ENCODE measurements around the gene LRRC17.
"Not testable (repeated sequence)": the region's sequence is repeated elsewhere in the genome, so short reads cannot be mapped to it uniquely, and the experiment has no call there.

The LRRC17 gene

DNA sequence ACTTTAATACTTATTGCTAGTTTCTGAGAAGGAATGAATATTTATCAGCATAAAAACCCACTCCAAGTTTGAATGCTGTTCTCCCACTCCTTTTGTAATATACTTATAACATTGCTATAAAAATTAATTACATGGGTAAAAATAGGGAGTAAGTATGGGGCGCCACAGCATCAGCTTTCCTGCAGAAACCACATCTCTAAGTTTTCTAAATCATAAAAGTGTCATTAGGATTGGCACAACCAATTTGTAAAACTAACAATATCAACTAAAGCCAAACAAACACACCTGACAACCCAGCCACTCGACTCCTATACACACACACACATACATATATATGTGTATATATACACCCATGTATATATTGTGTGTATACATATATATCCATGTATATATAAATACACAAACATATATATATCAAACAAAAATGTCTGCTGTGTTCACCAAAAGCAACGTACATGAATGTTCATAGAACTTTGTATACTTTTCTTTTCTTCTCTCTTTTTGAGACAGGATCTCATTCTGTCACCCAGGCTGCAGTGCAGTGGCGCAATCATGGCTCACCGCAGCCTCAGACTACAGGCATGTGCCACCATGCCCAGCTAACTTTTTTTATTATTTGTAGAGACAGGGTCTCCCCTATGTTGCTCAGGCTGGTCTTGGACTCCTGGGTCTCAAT, 14.8 kb upstream of the LRRC17 start:
- DNase-seq (ENCODE audit: low spot score): no peak

DNA sequence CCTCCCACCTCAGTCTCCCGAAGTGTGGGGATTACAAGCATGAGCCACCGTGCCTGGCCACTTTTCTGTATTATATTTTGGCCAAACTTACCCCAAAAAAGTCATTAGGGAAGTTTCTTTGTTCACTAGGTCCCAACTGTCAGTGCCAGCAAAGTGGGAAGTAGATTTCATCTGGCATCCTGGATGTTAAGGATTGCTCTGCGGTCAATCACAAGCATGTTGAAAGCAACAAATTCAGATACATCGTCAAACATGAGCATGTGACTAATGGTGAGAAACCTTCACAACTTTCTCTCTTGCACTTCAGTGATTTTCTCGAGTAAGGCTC, 14.3 kb upstream of the LRRC17 start:
- DNase-seq (ENCODE audit: low spot score): no peak

DNA sequence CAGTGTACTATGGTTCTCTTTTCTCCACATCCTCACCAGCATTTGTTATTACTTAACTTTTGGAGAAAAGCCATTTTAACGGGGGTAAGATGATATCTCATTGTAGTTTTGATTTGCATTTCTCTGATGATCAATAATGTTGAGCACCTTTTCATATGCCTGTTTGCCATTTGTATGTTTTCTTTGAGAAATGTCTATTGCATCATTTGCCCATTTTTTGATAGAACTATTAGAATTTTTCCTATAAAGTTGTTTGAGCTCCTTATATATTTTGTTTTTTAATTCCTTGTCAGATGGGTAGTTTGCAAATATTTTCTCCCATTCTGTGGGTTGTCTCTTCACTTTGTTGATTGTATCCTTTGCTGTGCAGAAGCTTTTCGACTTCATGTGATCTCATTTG, 10.7 kb upstream of the LRRC17 start:
- not testable (repeated sequence) for DNase-seq (ENCODE audit: low spot score)

DNA sequence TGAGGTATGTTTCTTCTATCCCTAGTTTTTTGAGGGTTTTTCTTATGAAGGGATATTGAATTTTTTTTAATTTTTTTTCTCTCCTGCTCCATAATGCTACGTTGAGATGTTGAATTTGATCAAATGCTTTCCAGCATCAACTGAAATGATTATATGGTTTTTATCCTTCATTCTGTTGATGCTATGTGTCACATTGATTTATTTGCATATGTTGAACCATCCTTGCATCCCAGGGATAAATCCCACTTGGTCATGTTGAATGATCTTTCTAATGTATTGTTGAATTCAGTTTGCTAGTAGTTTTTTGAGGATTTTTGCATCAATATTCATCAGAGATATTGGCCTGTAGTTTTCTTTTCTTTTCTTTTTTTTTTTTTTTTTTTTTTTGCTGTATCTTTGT, 9.2 kb upstream of the LRRC17 start:
- DNase-seq (ENCODE audit: low spot score): not testable (repeated sequence)

DNA sequence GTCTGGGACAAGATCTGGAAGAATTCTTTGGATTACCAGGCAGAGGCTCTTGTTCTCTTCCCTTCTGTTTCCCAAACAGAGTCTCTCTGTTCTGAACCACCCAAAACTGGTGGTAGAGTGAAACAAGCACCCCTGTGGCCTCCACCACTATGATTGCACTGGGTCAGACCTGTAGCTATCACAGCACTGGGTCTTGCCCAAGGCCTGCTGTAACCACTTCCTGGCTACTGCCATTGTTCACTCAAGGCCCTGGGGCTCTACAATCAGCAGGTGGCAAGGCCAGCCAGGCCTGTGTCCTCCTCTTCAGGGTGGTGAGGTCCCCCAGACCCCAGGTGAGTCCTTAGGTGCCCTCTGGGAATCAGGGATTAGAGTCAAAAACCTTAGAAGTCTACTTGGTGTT, 4.1 kb upstream of the LRRC17 start:
- no peak for DNase-seq (ENCODE audit: low spot score)

DNA sequence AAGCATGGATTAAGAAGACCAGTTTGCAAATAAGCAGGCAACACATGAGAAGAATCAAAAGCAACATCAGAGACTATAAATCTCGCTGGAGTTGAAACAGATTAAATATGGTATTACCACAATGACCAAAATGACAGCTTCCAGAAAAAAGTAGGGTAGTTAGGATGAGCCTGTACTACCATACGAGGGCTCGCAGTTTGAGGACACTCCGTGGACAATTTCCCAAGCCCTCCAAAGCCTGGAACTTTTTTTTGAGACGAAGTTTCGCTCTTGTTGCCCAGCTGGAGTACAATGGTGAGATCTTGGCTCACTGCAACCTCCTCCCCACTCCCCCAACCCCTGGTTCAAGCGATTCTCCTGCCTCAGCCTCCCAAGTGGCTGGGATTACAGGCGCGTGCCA, 1.0 kb downstream of the LRRC17 start:
- no peak for DNase-seq (ENCODE audit: low spot score)

DNA sequence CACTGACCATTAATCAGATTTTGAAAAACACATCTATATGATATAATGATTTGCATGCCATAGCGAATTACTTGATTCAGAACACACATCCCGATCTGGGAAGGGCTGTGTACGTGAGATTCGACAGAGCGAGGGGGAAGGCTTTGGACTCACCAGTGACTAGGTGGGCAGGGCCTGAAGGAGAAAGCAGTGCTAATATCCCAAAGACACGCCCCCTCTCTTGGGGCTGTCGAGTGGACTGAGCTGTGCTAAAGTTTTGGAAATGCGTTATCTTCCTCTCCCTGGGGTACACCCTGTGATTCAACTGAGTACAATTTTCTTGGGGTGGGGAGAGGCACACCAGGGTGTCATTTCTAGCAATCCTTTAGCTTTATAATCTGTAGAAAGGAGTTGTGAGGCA, 1.8 kb downstream of the LRRC17 start:
- no peak for DNase-seq (ENCODE audit: low spot score)

DNA sequence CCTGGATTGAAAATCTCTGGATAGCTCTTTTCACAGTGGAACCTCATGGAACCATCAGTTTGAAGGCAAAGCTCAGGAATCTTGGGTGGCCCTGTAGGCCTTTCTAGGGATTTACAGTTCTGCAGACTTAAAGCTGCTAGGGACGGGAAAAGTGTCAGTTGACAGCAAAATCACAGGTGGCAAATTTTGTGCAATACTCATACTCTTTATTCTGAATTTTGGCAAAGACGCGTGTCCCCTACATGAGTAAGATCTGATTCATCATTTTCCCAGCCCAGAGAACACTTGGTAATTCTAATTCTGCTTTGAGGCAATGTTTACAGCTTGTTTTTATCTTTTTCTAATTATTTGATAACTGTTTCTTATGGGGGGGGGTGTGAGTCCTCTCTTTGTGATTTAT, 3.6 kb downstream of the LRRC17 start:
- no peak for DNase-seq (ENCODE audit: low spot score)

DNA sequence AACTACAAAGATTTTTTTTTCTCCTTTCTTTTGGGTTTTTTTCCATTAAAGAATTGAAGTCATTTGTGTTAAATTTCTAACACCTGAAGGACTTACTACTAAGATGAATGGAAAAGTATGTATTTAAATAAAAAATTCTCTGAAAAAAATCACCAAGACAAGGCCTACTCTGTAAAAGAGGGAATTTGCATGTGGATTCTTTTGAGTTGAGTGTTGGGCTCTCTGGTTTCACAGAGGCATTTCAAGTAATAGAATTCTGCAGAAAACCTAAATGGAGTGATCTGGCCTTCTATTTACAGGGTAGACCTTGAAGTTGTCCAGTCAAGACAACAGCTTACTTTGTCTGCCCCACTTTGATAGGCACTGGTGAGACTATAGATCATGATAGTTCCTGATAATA, 4.1 kb downstream of the LRRC17 start:
- DNase-seq (ENCODE audit: low spot score): no peak

DNA sequence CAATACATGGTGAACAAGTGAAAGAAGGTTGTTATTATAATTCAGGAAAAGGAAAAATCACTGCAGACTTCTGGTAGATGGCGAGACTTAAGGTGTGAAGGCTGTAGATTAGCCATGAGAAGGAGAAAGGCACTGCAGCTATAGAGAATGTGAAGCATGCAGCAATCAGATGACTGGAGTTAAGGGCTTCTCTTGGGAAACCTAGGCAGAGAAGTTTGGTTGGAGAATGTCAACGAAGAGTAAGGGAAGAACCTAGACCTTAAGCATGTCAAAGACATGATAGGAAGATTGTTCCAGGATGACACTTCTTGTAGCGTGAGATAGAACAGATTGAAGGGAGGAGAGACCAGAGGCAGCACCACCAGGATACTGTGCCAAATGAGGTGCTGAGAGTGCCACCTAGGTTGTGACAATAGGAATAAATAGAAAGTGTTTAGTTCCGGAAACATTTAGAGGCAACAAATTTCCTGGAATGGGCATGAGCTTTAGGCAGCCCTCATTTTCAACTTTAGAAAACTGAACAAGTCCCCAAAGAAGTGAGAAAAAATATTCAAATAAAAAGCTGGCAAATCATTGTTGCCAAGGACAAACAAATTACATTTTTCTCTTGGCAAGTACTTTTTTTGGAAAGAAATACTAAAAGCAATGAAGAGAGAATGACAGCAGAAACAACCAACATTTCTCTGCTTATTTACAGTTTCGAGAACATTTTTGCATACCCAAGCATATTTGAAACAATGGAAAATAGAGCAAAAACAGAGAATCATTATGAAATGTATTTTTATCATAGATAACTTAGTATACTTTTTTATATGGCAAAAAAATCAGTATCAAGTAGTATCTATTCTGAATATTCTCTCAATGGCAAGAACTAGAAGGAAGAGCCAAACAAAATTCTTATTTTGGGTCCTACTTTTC, 4.9 kb downstream of the LRRC17 start:
- DNase-seq (ENCODE audit: low spot score): no peak

DNA sequence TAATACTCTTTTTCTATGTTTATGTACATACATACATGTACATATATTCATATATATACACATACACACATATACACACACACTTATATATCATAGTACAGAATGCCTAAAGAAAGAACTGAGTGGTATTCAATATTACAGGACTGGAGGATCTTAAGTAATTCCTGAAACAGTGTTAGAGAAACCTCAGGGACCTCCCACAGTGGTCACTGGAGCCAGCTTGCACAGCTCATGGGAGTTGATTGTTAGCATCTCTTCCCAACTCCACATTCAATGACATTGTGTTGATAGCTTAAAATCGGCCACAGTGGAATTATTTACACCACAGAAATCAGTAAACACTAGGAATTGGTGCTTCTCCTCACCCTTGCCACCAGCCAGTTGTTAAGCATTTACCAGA, 6.0 kb downstream of the LRRC17 start:
- DNase-seq (ENCODE audit: low spot score): no peak

DNA sequence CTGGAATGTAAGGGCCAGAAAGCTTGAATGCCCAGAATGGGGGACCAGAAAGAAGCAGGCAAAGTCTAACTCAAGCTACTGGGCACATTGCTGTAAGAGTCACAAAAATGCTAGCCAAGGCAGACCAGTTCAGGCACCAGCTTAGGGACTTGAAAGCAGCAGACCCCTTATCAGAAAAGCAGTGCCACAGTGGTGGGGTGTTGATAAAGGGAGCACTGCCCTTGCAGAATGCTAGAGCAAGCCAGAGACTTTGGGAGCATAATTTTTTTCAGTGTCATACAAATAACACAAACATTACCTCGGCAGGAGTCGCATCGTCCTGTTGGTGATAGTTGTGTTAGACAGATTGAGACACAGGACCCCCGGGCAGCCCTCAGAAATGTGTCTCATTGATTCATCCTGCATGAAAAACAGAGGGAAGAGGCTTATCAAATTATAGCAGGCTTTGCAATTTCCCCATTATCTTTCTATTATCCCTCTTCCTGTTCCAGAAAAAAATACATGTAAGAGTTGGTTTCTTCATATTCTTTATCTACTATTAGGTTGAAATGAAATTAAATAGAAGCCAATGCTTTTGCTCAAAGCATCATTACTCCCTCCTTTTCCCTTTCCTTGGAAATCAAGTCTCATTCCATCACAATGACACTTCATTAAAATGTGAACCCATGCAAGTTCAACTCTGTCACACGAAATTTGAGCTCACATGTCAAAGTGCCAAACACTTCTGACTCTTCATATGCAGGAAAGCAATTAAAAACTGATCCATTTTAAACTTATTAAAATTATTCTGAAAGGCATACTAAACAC, 13.4 kb downstream of the LRRC17 start:
- no peak for DNase-seq (ENCODE audit: low spot score)

DNA sequence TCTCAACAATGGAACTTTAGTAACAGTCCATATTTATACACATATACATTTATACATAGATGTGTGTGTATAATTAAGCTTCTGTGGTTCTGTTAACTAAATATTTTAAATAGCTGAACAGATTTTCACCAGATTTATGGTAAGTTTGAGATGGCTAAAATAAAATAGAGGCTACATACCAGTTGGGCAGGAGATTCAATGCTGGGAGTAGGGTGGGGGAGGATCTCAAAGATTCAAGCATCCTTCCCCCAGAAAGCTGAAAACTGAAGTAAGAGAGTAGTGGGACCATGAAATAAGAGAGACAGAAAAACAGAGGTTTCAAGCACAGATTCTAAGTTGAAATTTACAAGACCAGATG, 14.0 kb downstream of the LRRC17 start:
- no peak for DNase-seq (ENCODE audit: low spot score)

DNA sequence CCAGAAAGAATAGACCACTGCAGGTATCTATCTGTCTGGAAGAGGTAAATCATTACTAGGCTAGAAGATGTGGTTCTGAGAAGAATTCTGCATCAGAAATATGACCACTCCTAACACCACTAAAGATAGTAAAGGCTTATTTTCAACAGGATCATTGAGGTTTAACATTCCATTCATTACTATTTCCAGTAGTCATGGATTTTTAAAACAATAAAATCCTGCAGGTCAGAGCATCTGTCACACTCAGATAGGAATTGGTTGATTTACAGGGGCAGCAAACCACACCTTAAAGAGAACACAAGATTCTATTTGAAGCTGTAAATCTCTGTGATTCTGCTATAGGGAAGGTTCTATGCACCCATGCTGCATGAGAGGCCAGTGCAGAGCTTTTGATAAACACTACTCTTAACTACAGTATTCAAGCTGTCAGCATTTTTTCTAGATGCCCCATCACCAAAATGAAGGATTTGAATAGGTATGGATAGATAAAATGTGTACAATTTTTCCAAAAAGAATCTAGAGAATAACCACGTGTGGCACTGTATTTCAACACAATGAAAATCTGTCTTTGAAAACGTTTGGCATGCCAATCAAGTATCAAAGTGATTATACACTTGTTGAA, 14.6 kb downstream of the LRRC17 start:
- no peak for DNase-seq (ENCODE audit: low spot score)

DNA sequence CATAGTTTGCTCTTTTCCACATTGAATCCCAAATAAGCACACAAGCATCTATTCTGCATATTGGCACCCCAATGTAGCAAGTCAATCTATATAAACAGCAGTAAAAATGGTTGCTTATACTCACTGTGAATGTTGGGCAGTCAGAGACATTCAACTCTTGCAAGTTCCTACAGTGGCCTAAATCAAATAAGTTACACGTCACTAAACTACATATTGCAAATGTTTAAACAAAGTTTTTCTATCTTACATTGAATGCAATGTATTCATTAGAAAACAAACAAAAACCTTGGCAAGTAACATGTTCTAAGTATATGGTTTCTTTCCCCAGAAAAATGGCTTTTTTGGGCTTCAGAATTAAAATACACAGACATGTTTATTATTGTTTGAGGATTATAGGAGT, 19.0 kb downstream of the LRRC17 start:
- no peak for DNase-seq (ENCODE audit: low spot score)

DNA sequence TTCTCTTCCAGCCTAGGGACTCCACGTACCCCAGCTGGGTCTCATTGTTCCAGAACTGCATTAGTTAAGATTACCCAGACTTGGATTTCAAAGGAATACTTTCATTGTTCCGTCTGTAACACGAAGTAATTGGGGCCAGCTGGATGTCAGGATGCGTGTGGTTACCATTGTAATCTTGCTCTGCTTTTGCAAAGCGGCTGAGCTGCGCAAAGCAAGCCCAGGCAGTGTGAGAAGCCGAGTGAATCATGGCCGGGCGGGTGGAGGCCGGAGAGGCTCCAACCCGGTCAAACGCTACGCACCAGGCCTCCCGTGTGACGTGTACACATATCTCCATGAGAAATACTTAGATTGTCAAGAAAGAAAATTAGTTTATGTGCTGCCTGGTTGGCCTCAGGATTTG, 21.0 kb downstream of the LRRC17 start:
- no peak for DNase-seq (ENCODE audit: low spot score)

DNA sequence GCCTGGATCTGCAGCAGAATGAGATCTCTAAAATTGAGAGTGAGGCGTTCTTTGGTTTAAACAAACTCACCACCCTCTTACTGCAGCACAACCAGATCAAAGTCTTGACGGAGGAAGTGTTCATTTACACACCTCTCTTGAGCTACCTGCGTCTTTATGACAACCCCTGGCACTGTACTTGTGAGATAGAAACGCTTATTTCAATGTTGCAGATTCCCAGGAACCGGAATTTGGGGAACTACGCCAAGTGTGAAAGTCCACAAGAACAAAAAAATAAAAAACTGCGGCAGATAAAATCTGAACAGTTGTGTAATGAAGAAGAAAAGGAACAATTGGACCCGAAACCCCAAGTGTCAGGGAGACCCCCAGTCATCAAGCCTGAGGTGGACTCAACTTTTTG, 21.4 kb downstream of the LRRC17 start:
- DNase-seq (ENCODE audit: low spot score): no peak

DNA sequence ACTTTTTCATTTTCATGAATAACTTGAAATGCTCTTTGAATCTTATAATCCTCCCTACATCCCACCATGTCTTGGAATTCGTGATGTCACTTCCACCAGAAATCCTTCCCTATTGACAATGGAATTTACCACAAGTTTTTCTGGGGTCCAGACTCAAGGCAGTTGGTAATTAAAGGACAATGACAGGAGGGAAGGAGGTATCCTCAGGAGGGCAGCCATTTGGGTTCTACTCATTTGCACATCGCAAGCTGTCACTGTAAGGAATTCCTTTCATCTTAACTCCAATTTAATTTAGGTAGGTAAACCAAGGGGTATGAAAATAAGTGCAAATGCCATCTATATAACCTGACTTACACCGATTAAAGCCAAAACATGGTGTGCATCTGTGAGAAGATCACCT, 21.9 kb downstream of the LRRC17 start:
- DNase-seq (ENCODE audit: low spot score): no peak

DNA sequence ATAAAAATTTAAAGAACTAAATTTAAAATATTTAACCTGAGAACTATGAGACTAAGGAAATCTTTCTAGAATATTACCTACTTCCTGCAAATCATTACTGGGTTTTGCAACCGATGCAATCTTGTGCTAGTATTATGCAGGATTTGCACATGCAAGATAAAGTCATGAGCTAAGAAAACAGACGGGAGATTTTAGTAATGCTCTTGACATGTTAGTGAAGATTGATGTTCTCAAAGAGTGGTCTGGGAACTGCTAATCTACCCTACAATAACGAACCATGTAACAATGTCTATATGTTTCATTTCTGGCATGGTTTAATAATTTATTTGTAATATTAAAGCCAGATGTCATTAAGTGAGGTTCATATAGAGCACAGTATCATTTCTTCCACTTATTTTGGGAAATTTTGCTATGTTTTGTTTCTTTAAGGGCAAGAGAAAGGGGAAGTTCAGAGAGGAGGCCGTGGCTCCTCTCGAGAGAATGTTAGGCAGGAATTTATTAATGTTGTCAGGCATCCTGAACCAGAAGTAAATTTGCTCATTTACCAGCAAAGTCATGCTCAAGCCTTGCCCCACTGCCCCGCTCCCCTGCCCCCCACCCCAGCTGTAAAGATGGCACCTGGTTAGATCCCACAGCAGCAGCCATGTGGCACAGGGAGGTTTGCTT, 22.8 kb downstream of the LRRC17 start:
- DNase-seq (ENCODE audit: low spot score): no peak

DNA sequence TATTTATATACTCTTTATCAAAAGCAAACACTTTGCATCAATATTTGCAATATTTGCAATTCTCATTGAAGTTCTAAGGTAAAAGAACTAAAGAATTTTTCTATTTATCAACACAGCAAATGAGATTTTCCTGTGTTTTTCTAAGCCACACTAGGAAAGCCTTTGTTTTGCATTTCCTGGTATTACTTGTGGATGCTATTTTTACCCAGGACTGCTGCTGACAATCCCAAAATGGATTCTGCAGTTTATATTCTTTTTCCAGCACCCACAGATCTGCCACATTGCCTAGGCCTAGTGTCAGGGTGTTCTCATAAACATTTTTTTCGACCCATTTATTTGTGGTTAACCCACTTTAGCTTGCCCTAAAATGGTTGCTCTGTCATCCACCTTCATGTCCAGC, 25.9 kb downstream of the LRRC17 start:
- no peak for DNase-seq (ENCODE audit: low spot score)

DNA sequence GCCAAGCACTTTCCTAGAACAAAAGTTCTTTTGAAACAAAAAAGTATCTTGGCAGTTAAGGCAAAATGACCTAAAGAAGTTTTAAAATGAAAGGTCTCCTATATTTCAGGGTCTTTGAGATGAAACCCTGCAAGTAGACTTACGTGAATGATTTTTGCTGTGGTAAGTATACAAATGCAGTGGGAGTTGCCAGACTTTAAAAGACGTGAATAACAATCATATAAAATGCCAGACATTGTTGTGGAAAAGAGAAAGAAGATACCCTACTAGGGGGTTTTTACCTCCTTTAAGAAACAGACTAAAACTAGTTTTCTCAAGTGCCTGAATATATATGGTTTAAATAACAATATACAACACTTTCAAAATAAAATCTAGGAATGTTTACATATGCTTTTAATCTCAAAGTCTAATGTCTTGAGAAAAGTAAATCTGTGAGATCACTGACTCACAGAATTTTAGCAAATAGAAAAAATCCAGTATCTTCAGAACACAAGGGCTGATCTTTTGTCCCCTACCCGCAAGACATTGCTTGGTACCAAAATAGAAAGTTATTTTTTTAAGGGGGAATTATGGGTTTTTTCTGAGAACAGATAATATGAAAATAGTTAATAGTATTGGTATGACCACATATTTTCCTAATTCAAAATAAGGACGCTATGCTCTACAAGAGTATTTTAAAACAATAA, 29.5 kb downstream of the LRRC17 start:
- no peak for DNase-seq (ENCODE audit: low spot score)
